GM12878 (cell line): ENCODE results near the gene BIRC6. TPM values are rescaled to one million over a fixed set of nuclear protein-coding genes. Genes with fewer than 3 reads are reported as not detected.
A peak's percentile ranks its signal among the peaks of the same experiment; 100 is the strongest.

ENCODE experiments used
- ATF2 ChIP-seq: IDR thresholded peaks from 2 replicates; pipeline ENCODE4 v1.6.1; 2012; ENCODE audit warnings: low read length, inconsistent platforms
- BCL3 ChIP-seq: IDR thresholded peaks from 2 replicates; pipeline ENCODE4 v1.6.1; 2011; ENCODE audit warnings: borderline replicate concordance, low read depth, mild to moderate bottlenecking, moderate library complexity, low read length; ENCODE audit not compliant: insufficient read depth, poor library complexity, severe bottlenecking
- CREM ChIP-seq: IDR thresholded peaks from 2 replicates; pipeline ENCODE4 v1.6.1; 2014; ENCODE audit warnings: antibody characterized with exemption, low read depth
- EGR1 ChIP-seq, 2 experiments: IDR thresholded peaks; 1 replicate in 1 of 2; 2 replicates in 1 of 2; pipeline ENCODE4 v1.6.1; 2011 to 2012; ENCODE audit warnings: low read depth in 2 of 2, low read length in 2 of 2, borderline replicate concordance in 1 of 2, mild to moderate bottlenecking in 1 of 2, moderate library complexity in 1 of 2
- ETV6 ChIP-seq, 2 experiments: fragments of 450-650 bp in 1 of 2; IDR thresholded peaks in 1 of 2; conservative IDR thresholded peaks in 1 of 2; 2 replicates each; pipeline ENCODE4 v1.6.1; 2014; ENCODE audit warnings: antibody characterized with exemption in 1 of 2, borderline replicate concordance in 1 of 2, low read depth in 1 of 2, mild to moderate bottlenecking in 1 of 2, moderate library complexity in 1 of 2
- EZH2 ChIP-seq: IDR thresholded peaks from 2 replicates; pipeline ENCODE4 v1.6.1; 2012; ENCODE audit warnings: low read depth, mild to moderate bottlenecking, control low read depth, inconsistent platforms, low read length, borderline replicate concordance; ENCODE audit not compliant: control insufficient read depth
- IRF4 ChIP-seq: IDR thresholded peaks from 2 replicates; pipeline ENCODE4 v1.6.1; 2011; ENCODE audit warnings: low read depth, low read length
- JUND ChIP-seq: IDR thresholded peaks from 2 replicates; pipeline ENCODE4 v1.6.1; 2012; ENCODE audit warnings: low read depth, mild to moderate bottlenecking, low read length, improper control_type of control experiment, moderate library complexity
- MTA2 ChIP-seq: fragments of 450-650 bp; IDR thresholded peaks from 2 replicates; pipeline ENCODE4 v1.6.1; 2016; ENCODE audit warnings: low read depth, mild to moderate bottlenecking, moderate library complexity
- NKRF ChIP-seq: fragments of 450-650 bp; conservative IDR thresholded peaks from 2 replicates; pipeline ENCODE4 v1.6.1; 2017; ENCODE audit warnings: mild to moderate bottlenecking, moderate library complexity
- POU2F2 ChIP-seq: IDR thresholded peaks from 3 replicates; pipeline ENCODE4 v1.6.1; 2011; ENCODE audit warnings: low read depth, mild to moderate bottlenecking, low read length, borderline replicate concordance
- RB1 ChIP-seq: fragments of 450-650 bp; formaldehyde crosslinking; IDR thresholded peaks from 2 replicates; pipeline ENCODE4 v1.6.1; 2017; ENCODE audit warnings: mild to moderate bottlenecking, borderline replicate concordance
- RCOR1 ChIP-seq: conservative IDR thresholded peaks from 2 replicates; pipeline ENCODE4 v1.6.1; 2012; ENCODE audit warnings: low read depth, low read length, improper control_type of control experiment
- RFX5 ChIP-seq: IDR thresholded peaks from 2 replicates; pipeline ENCODE4 v1.6.1; 2011; ENCODE audit warnings: low read depth, low read length, improper control_type of control experiment
- TARDBP ChIP-seq: IDR thresholded peaks from 2 replicates; pipeline ENCODE4 v1.6.1; 2016; ENCODE audit warnings: borderline replicate concordance
- TCF3 ChIP-seq: IDR thresholded peaks from 2 replicates; pipeline ENCODE4 v1.6.1; 2012; ENCODE audit warnings: low read depth, mild to moderate bottlenecking, low read length, borderline replicate concordance; ENCODE audit not compliant: insufficient read depth
- ZNF217 ChIP-seq: fragments of 450-650 bp; IDR thresholded peaks from 2 replicates; pipeline ENCODE4 v1.6.1; 2017; ENCODE audit warnings: antibody characterized with exemption, mild to moderate bottlenecking
- polyA plus RNA-seq, 11 experiments: library from polyadenylated mRNA; depleted of rRNA in 4 of 11; unstranded in 6 of 11; stranded (reverse) in 5 of 11; fragments of >200 nt; fragmentation: Nextera tagmentation in 4 of 11; fragmentation: Illumina TruSeq in 1 of 11; extraction: Ambion mirVana in 4 of 11; extraction: Trizol in 1 of 11; gene quantifications; 1 replicate in 1 of 11; 2 replicates in 10 of 11; pipeline versions ENCODE4 v1.2.1 to v1.2.3, GENCODE V29; 2011 to 2016; ENCODE audit warnings: inconsistent platforms in 2 of 11, missing spikeins in 2 of 11, low read depth in 1 of 11
- total RNA-seq, 4 experiments: library from RNA; depleted of rRNA in 3 of 4; stranded (reverse); fragments of >200 nt in 3 of 4; fragmentation: Illumina TruSeq in 1 of 4; extraction: Trizol in 1 of 4; gene quantifications; 2 replicates each; pipeline versions ENCODE4 v1.2.1 to v1.2.3, GENCODE V29; 2013 to 2021
- TF ChIP-seq, protein P1 (sequence below): IDR thresholded peaks from 2 replicates; pipeline ENCODE4 v1.6.1; 2011; ENCODE audit warnings: low read depth, low read length, improper control_type of control experiment, borderline replicate concordance

The BIRC6 gene
- total and polyA plus RNA-seq, 10 of the 15 experiments (the other 5 are each of a cell fraction or from before 2014, with no cell fraction given): 18.8 to 118 (median 55.0) TPM

DNA sequence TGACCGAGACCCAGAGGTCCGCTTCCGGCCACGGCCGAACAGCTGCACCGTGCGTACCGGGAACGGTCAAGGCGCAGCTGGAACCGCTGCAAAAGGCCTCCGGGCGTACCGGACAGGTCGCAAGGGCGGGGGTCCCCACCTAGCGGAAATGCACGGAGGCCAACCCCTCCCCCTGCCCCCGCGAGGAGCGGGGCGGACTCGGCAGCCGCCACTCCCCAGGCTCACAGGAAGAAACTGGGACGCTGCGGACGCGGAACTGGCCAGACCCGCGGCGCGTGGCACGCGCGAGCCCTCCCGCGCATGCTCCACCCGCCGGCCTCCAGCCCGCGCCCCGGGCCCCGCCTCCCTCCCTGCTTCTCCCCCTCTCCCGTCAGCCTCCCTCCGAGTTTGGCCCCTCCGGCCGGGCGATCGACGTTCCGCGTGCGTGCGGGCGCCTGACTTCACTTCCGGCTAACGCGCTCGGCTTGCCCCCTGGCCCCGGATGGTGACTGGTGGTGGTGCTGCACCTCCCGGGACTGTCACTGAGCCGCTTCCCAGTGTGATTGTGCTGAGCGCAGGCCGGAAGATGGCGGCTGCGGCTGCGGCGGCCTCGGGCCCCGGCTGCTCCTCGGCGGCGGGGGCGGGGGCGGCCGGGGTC, at the start of gene BIRC6 (continued):
- peak; percentile 22 for TF ChIP-seq BCL3
- 0 out of 2 replicates have a peak, but pooled peaks have one; percentile 28 for TF ChIP-seq RFX5
- 0 out of 2 replicates have a peak, but pooled peaks have one; percentile 61 for TF ChIP-seq JUND
- 0 out of 4 replicates have a peak, but pooled peaks of 1 of the 2 experiments have one; percentile 17 for TF ChIP-seq ETV6 (conservative IDR thresholded peaks at IDR 0.05 in 1 of 2, IDR thresholded peaks at IDR 0.05 in 1 of 2; ENCODE audit: borderline replicate concordance in 1 of 2, low read depth in 1 of 2)
- peak; percentile 79 for TF ChIP-seq NKRF
- TF ChIP-seq MTA2: peak; percentile 47; the same call in 1 of the 2 replicates
- TF ChIP-seq EGR1 (IDR thresholded peaks at IDR 0.05; ENCODE audit: borderline replicate concordance in 1 of 2, low read depth in 2 of 2, low read length in 2 of 2): peak; percentile 55; a peak in 2 of 3 replicates
- TF ChIP-seq CREM: peak; percentile 81; the same call in 1 of the 2 replicates
- no peak for TF ChIP-seq EZH2
- TF ChIP-seq, protein P1, sequence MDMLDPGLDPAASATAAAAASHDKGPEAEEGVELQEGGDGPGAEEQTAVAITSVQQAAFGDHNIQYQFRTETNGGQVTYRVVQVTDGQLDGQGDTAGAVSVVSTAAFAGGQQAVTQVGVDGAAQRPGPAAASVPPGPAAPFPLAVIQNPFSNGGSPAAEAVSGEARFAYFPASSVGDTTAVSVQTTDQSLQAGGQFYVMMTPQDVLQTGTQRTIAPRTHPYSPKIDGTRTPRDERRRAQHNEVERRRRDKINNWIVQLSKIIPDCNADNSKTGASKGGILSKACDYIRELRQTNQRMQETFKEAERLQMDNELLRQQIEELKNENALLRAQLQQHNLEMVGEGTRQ: no peak; the same call in 1 of the 2 replicates
- TF ChIP-seq TCF3: peak; percentile 60; the same call in 1 of the 2 replicates
- no peak; the same call in 1 of the 2 replicates for TF ChIP-seq ATF2
- 0 out of 2 replicates have a peak, but pooled peaks have one; percentile 40 for TF ChIP-seq RCOR1
- 0 out of 2 replicates have a peak, but pooled peaks have one; percentile 20 for TF ChIP-seq IRF4
- no peak for TF ChIP-seq ZNF217
- TF ChIP-seq RB1: peak; percentile 84; the same call in 1 of the 2 replicates
- TF ChIP-seq POU2F2: peak; percentile 70
- TF ChIP-seq TARDBP: 0 out of 2 replicates have a peak, but pooled peaks have one; percentile 12
